ENCODE data around the gene TMC5. TPM values are rescaled to one million over a fixed set of nuclear protein-coding genes. Genes with fewer than 3 reads are reported as not detected.
A peak's percentile ranks its signal among the peaks of the same experiment; 100 is the strongest.

Gene TMC5
- total RNA-seq, 6 donors from 2014 or later, result 37.1 to 99.5 (median 62.4) TPM

GRCh38 chr16:19431636-19432340, 14.1 kb downstream of the TMC5 start:
- ATAC-seq (ENCODE audit: low FRiP score in 2 of 2), result peak; percentile 36 to 54
- Histone ChIP-seq H3K27ac (peak overlapping the region; percentile 48 to 80 (median 64)), H3K4me3 (no peak overlapping the region), H3K27me3 (no peaks in the 10 kb centered on the region), H3K4me1 (peaks cover 6 to 39% (median 16%) of the 10 kb centered on the region in 4 donors), H3K9me3 (no peaks in the 10 kb centered on the region), H3K36me3 (no peaks in the 10 kb centered on the region)
- DNase-seq, result peak in 1 of 2 donors; percentile 35
- 64 to 97% methylated on average over 4 to 6 of the region's 6 CpGs for WGBS, 2 donors
- no peak for TF ChIP-seq POLR2A (IDR thresholded peaks at IDR 0.05)
- no peak for TF ChIP-seq CTCF (IDR thresholded peaks at IDR 0.05)
- no peak for TF ChIP-seq POLR2AphosphoS5 (IDR thresholded peaks at IDR 0.05)
- no peak for TF ChIP-seq EP300 (IDR thresholded peaks at IDR 0.05)

GRCh38 chr16:19432429-19432828, 14.7 kb downstream of the TMC5 start:
- no peaks in the 10 kb centered on the region for H3K27me3 ChIP-seq
- ATAC-seq (ENCODE audit: low FRiP score in 2 of 2), result peak; percentile 65 to 71
- peak overlapping the region; percentile 56 to 80 (median 64) for H3K27ac ChIP-seq
- DNase-seq, result peak in 1 of 2 donors; percentile 47
- no peak overlapping the region for H3K4me3 ChIP-seq
- peaks cover 6 to 45% (median 19%) of the 10 kb centered on the region in 4 donors for H3K4me1 ChIP-seq
- H3K36me3 ChIP-seq, result no peaks in the 10 kb centered on the region
- TF ChIP-seq EP300 (IDR thresholded peaks at IDR 0.05) (peak in 3 of 4 donors; percentile 73 to 91 (median 86)), POLR2A (IDR thresholded peaks at IDR 0.05) (peak in 1 of 4 donors; percentile 11), CTCF (IDR thresholded peaks at IDR 0.05) (no peak), POLR2AphosphoS5 (IDR thresholded peaks at IDR 0.05) (peak; percentile 33 to 83)
- no peaks in the 10 kb centered on the region for H3K9me3 ChIP-seq

GRCh38 chr16:19434584-19434983, 16.9 kb downstream of the TMC5 start:
- 56 to 73% methylated on average over 1 of the region's 1 CpG for WGBS, 2 donors
- peaks cover 6 to 32% (median 19%) of the 10 kb centered on the region in 4 donors for H3K4me1 ChIP-seq
- TF ChIP-seq CTCF (IDR thresholded peaks at IDR 0.05) (no peak), POLR2AphosphoS5 (IDR thresholded peaks at IDR 0.05) (no peak), POLR2A (IDR thresholded peaks at IDR 0.05) (no peak), EP300 (IDR thresholded peaks at IDR 0.05) (no peak)
- H3K36me3 ChIP-seq, result no peaks in the 10 kb centered on the region
- H3K4me3 ChIP-seq, result no peak overlapping the region
- H3K27me3 ChIP-seq, result no peaks in the 10 kb centered on the region
- no peak for ATAC-seq (ENCODE audit: low FRiP score in 2 of 2)
- H3K9me3 ChIP-seq, result no peaks in the 10 kb centered on the region
- no peak for DNase-seq
- H3K27ac ChIP-seq, result no peak overlapping the region

- H3K27ac ChIP-seq, result peak overlapping the region in 3 of 4 donors; percentile 32 to 52 (median 37)
- TF ChIP-seq POLR2A (IDR thresholded peaks at IDR 0.05) (no peak), CTCF (IDR thresholded peaks at IDR 0.05) (no peak), POLR2AphosphoS5 (IDR thresholded peaks at IDR 0.05) (no peak), EP300 (IDR thresholded peaks at IDR 0.05) (no peak)
- H3K27me3 ChIP-seq, result no peaks in the 10 kb centered on the region
- peaks cover 5 to 23% (median 12%) of the 10 kb centered on the region in 4 donors for H3K4me1 ChIP-seq
- ATAC-seq (ENCODE audit: low FRiP score in 2 of 2) (no peak), DNase-seq (no peak)
- WGBS, 2 donors, result 75 to 82% methylated on average over 1 of the region's 1 CpG
- no peaks in the 10 kb centered on the region for H3K9me3 ChIP-seq
- peaks cover 0 to 5% (median 2%) of the 10 kb centered on the region in 4 donors for H3K36me3 ChIP-seq
- H3K4me3 ChIP-seq, result no peak overlapping the region
Observed at GRCh38 chr16:19436540-19436939, 18.9 kb downstream of the TMC5 start.

Data from upper lobe of left lung (tissue), 6 donors.